IPS-18c (cell line): ENCODE data around the gene SELENON.
A peak's percentile ranks its signal among the peaks of the same experiment; 100 is the strongest.

Experiments used
- H3K4me3 ChIP-seq: 2 replicates; pipeline ENCODE4 v1.7.0; 2013; ENCODE audit warnings: low read depth, mild to moderate bottlenecking, low read length, moderate library complexity; ENCODE audit not compliant: insufficient read depth
- H3K9me3 ChIP-seq: one replicate; pipeline ENCODE4 v1.6.1; 2013; ENCODE audit warnings: mild to moderate bottlenecking, low read length, moderate library complexity; ENCODE audit not compliant: control insufficient read depth, insufficient read depth

The SELENON gene

DNA sequence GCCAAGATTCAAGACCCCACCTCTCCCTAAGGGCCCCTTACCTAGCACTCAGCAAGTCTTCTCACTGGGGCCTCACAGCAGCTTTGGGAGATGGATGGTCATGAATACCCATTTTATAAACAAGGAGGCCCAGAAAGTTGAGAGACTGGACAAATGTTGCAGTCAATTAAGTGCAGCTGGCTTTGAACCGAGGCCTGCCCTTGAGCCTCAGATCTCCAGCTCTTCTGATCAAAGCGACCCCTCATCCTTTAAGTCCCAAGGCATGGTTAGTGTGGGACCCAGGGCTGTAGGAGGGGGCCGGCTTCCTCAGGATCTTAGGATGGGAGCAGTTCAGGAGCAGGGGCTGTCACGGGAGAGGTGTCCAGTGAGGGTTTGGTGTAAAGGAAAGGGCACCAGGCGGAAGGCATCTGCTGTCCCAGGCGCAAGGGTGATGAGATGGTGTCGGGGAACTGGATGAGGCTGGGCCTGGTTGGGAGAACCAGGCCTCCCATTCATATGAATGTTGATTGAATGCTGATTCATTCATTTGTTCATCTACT lies 14.6 kb downstream of the SELENON start:
- H3K9me3 ChIP-seq, result no peaks in the 10 kb centered on the region
- no peak overlapping the region for H3K4me3 ChIP-seq

GRCh38 chr1:25815208-25816111 lies 15.5 kb downstream of the SELENON start:
- Histone ChIP-seq H3K4me3 (no peak overlapping the region), H3K9me3 (no peaks in the 10 kb centered on the region)

DNA sequence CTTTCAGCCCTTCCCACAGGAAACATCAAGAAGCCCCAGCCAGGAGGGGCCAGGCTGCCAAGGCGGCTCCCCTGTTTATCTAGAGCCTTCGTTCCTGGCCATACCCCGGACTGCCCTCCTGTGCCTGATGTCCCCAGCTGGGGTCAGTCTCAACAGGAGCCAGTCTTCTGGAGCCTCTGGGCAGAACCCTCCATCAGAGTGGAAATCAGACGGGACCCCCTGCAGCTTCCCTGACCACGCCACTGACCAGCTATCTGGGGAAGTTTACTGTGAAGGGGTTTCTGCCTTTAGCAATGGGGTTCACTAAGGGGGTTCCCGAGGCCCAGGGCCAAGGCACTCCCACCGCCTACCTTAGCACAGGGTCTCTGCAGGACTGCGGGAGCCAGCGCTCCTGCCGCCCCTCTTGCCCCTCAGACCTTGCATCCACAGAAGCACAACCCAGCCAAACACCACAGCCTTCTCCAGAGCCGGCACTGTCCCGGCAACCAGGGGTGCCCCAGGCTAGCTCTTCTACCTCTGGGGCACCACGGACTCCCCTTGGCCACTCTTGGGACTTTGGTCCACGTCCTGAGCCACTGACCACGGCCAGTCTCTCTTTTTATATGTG lies 16.2 kb downstream of the SELENON start:
- no peak overlapping the region for H3K4me3 ChIP-seq
- H3K9me3 ChIP-seq, result no peaks in the 10 kb centered on the region

GRCh38 chr1:25817840-25818501 lies 18.0 kb downstream of the SELENON start:
- Histone ChIP-seq H3K4me3 (no peak overlapping the region), H3K9me3 (no peaks in the 10 kb centered on the region)

DNA sequence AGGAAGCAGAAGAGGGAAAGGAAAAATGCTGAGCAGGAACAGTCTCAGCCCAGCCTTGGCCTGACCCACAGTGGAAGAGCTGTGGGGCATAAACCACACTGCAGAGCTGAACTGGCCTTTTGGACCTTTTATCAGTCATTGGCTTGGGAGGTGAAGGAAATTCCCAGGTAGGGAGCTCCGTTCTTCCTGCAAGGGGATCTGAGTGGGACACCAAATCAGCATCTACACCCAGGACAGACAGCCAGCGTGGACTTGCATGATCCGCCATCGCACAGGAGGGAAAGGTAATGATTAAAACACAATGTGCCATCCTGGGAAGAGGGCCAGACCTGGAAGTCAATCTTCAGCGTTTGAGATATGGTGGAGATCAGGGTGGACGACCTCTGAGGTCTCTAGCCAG lies 18.6 kb downstream of the SELENON start:
- Histone ChIP-seq H3K4me3 (peak overlapping the region; percentile 94; the same call in 1 of the 2 replicates), H3K9me3 (no peaks in the 10 kb centered on the region)

GRCh38 chr1:25819491-25820246 lies 19.7 kb downstream of the SELENON start, which contains the start of gene MTFR1L:
Gene MTFR1L (plus strand): TSS chr1:25819954. CDS start chr1:25823105, 3,151 bp downstream.
- peak within 1 kb of the TSS; percentile 94 for H3K4me3 ChIP-seq
- no peaks in the 10 kb centered on the region for H3K9me3 ChIP-seq

DNA sequence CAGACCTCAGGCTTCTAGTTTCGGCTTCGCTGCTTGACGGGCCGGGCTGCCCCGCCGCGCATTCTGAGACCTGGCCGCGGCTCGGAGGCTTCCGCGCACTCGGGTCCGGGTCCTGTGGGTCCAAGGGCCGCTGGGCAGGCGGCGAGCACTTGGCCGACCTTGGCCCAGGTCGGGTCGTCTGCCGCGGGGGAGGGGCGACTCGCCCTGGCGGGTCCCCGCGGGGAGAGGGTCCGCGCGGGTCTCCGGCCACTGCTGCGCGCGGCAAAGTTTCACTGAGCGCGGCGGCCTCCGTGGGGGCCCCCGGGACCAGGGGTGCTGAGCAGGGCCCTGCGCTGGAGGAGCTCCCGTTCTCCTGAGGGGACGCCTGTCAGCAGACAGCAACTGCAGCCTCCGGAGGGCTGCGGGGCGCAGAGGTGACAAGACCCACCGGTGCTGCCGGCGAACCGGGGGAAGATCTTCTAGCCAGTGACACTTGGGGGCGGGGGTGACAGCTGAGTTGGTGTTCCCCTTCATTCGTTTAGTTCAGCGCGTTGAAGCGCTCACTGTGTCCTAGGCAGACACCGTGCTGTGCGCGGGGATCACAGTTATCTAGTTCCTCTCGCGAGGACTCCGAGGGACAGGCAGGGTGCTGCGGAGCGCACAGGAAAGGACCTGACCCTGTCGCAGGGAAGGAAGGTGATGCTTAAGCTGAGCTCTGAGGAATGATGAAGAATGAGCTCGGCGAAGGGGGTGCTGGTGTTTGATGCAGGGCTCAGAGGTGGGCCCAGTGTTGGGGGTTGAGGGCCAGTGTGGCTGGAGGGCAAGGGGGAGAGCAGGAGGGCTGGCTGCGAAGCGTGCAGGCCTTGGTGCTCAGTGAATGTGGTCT lies 20.5 kb downstream of the SELENON start:
- peak overlapping the region; percentile 94 for H3K4me3 ChIP-seq
- no peaks in the 10 kb centered on the region for H3K9me3 ChIP-seq

GRCh38 chr1:25821112-25821476 lies 21.1 kb downstream of the SELENON start:
- Histone ChIP-seq H3K4me3 (peak overlapping the region; percentile 94), H3K9me3 (no peaks in the 10 kb centered on the region)

DNA sequence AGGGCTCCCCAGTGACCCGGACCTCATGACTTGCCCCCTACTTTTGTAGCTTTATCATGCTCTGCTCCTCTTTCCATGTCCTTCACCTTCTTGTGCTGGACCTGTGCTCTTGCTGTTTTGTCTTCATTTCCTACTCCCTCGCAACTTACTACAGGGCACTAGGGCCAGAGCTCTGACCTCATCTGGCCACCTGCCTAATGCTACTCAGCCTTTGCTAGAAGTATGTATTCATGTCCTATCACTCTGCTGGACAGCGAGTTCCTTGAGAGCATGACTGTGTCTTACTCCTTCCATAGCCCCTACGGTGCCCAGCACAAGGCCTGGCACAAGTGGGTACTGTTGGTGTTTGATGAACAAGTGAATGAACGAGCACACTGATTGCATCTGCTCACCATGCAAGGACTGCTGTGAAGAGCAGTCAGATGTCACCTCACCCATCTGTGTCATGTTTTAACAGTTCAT lies 21.7 kb downstream of the SELENON start:
- Histone ChIP-seq H3K4me3 (no peak overlapping the region), H3K9me3 (no peaks in the 10 kb centered on the region)

GRCh38 chr1:25825605-25826004 lies 25.6 kb downstream of the SELENON start:
- no peak overlapping the region for H3K4me3 ChIP-seq
- H3K9me3 ChIP-seq, result no peaks in the 10 kb centered on the region

DNA sequence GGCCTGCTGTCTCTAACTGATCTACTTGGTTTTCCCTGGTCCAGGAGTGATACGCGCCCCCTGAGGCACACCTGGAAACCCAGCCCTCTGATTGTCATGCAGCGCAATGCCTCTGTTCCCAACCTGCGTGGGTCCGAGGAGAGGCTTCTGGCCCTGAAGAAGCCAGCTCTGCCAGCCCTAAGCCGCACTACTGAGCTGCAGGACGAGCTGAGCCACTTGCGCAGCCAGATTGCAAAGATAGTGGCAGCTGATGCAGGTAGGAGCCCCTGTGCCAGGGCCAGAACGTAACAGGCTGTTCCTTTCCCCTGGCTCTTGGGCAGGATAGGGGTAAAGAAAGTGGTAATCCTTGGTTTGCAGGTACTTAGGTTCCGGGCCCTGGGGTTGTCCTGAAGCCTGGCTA lies 26.6 kb downstream of the SELENON start:
- no peaks in the 10 kb centered on the region for H3K9me3 ChIP-seq
- H3K4me3 ChIP-seq, result no peak overlapping the region

DNA sequence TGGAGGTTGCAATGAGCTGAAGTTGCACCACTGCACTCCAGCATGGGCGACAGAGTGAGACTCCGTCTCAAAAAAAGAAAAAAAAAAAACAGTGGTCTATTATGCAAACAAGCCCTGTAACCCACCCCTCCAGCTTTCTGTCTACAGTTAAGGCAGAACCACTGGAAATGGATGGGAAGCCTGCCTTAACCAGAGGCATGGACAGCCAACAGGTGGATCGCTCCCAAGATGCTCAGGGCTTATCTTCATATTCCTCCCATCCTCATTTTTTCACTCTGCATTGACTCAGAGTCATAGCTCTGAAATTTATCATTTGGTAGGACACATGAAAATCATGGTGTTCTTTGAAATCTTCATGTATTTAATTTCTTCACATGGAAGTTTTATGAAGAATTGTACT lies 28.5 kb downstream of the SELENON start:
- Histone ChIP-seq H3K9me3 (no peaks in the 10 kb centered on the region), H3K4me3 (no peak overlapping the region)

DNA sequence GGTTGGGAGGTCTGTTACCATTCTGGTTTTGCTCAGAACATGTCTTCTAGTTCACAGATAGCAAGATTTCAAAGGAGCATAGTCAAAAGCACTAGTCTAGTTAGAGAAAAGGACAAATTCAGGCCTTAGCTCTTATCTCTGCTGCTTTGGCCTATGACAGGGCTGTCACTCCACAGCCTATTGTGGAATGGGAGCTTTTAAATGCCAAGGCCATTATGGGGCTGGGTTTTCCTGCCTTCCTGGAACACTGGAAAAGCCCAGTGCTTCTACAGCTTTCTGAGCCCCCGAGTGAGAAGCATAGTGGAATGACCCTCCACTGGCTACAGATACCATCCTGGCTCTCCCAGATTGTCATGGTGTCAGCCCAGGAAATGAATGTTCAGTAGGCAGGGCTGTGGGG lies 29.1 kb downstream of the SELENON start:
- no peaks in the 10 kb centered on the region for H3K9me3 ChIP-seq
- H3K4me3 ChIP-seq, result no peak overlapping the region

GRCh38 chr1:25831569-25832196 lies 31.7 kb downstream of the SELENON start:
- H3K4me3 ChIP-seq, result no peak overlapping the region
- no peaks in the 10 kb centered on the region for H3K9me3 ChIP-seq

DNA sequence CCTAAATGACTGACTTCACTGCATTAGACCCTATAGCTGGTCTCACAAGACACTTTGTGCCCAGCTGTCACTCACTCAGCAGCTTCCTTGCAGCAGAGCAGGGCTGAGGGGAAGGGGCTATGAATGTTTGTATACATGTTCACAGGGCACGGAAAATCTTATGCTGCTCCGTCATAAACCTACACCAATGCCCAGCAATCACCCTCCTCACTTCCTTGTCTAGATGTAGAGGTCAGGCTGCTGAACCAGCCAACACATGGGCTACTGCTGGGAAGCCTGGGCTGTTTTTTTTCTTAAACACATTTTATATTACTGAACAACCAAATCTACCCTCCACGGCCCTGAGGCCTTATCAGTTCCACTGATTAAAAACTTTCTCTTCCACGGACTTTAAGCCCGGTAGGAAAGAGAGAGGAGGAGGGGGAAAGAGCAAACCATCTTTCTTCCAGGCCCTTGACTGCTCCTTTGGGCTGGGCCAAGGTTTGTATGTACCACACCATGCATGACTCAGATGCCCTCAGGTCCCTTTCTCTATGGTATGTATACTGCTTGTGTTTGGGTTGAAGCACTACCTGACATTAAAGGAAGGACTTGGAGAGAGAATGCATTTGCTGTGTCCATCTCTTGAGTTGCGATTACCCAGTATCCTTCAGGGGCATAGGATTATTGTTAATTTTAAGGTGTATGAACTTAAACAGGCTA lies 32.5 kb downstream of the SELENON start:
- no peaks in the 10 kb centered on the region for H3K9me3 ChIP-seq
- no peak overlapping the region for H3K4me3 ChIP-seq
